ENCODE measurements around the gene CACNB4. TPM values are rescaled to one million over a fixed set of nuclear protein-coding genes. Genes with fewer than 3 reads are reported as not detected.
A peak's percentile ranks its signal among the peaks of the same experiment; 100 is the strongest.

The CACNB4 gene
- total and polyA plus RNA-seq, 10 of the 15 experiments (the other 5 are each of a cell fraction or from before 2014, with no cell fraction given): 2.0 to 21.6 (median 9.3) TPM

- no peak for TF ChIP-seq ELK1 (IDR thresholded peaks at IDR 0.05; ENCODE audit: low read depth, low read length)
- TF ChIP-seq ZZZ3 (IDR thresholded peaks at IDR 0.05; ENCODE audit: control insufficient read depth, insufficient read length, low read depth): no peak
- no peak for TF ChIP-seq YY1 (IDR thresholded peaks at IDR 0.05; ENCODE audit: low read depth, low read length)
- TF ChIP-seq ZNF207 (IDR thresholded peaks at IDR 0.05; ENCODE audit: borderline replicate concordance): no peak
- no peak for TF ChIP-seq BCL3 (IDR thresholded peaks at IDR 0.05; ENCODE audit: borderline replicate concordance, insufficient read depth, low read depth, low read length, poor library complexity, severe bottlenecking)
- TF ChIP-seq CEBPB (IDR thresholded peaks at IDR 0.05; ENCODE audit: borderline replicate concordance in 1 of 2, low read depth in 2 of 2, low read length in 2 of 2): no peak; a peak in 1 of 4 replicates
- TF ChIP-seq WRNIP1 (IDR thresholded peaks at IDR 0.05; ENCODE audit: borderline replicate concordance, low read depth, low read length): no peak
- TF ChIP-seq SMARCA5 (IDR thresholded peaks at IDR 0.05): no peak
- no peak for TF ChIP-seq CBFB (IDR thresholded peaks at IDR 0.05; ENCODE audit: low read depth)
- 0 out of 2 replicates have a peak, but pooled peaks have one; percentile 52 for TF ChIP-seq PML (IDR thresholded peaks at IDR 0.05; ENCODE audit: low read length)
- TF ChIP-seq STAT3 (IDR thresholded peaks at IDR 0.05; ENCODE audit: low read depth, low read length): no peak
- peak; percentile 74; the same call in 1 of the 2 replicates for TF ChIP-seq FOXM1 (IDR thresholded peaks at IDR 0.05; ENCODE audit: low read depth, low read length)
- no peak for TF ChIP-seq EZH2 (IDR thresholded peaks at IDR 0.05; ENCODE audit: borderline replicate concordance, control insufficient read depth, low read depth, low read length)
- TF ChIP-seq ZBTB11 (CRISPR knock-in tag; IDR thresholded peaks at IDR 0.05): no peak
- no peak for TF ChIP-seq CHD2 (IDR thresholded peaks at IDR 0.05; ENCODE audit: borderline replicate concordance, low read depth, low read length)
- no peak; a peak in 1 of 4 replicates for TF ChIP-seq ETV6 (conservative IDR thresholded peaks at IDR 0.05 in 1 of 2, IDR thresholded peaks at IDR 0.05 in 1 of 2; ENCODE audit: borderline replicate concordance in 1 of 2, low read depth in 1 of 2)
- TF ChIP-seq PAX8 (IDR thresholded peaks at IDR 0.05): no peak
- no peak for TF ChIP-seq SMAD1 (IDR thresholded peaks at IDR 0.05; ENCODE audit: low read depth, partially characterized antibody)
- TF ChIP-seq FOS (IDR thresholded peaks at IDR 0.05; ENCODE audit: borderline replicate concordance, extremely low read depth, insufficient read length): no peak
- TF ChIP-seq HCFC1 (IDR thresholded peaks at IDR 0.05; ENCODE audit: low read length): no peak
- no peak for TF ChIP-seq IRF4 (IDR thresholded peaks at IDR 0.05; ENCODE audit: low read depth, low read length)
- TF ChIP-seq KDM1A (IDR thresholded peaks at IDR 0.05; ENCODE audit: borderline replicate concordance): no peak
- TF ChIP-seq ZBTB33 (IDR thresholded peaks at IDR 0.05): no peak
These were observed 192.7 kb downstream of the CACNB4 start (continued) for GRCh38 chr2:151905963-151906632.
